GM18951 (cell line): ENCODE data around the gene AMIGO2.

Experiments used
- POLR2A ChIP-seq: IDR thresholded peaks from 4 replicates; pipeline ENCODE4 v1.6.1; 2011; ENCODE audit warnings: mild to moderate bottlenecking; ENCODE audit not compliant: insufficient read length, insufficient read depth; ENCODE audit errors: extremely low read depth
- in situ Hi-C: fragments of 300-500 bp; cut with MboI; formaldehyde crosslinking; loops from one replicate; pipeline ENCODE4 v1.12.0; 2022; ENCODE audit warnings: low sequenced_read_pairs, mixed read lengths, inconsistent platforms; ENCODE audit not compliant: unreplicated experiment

The AMIGO2 gene

GRCh38 chr12:47107926-47108325 lies 28.2 kb upstream of the AMIGO2 start:
- in situ Hi-C loops, result no loop called here
- TF ChIP-seq POLR2A, result no peak

- in situ Hi-C loops, result no loop called here
These were observed 27.7 kb upstream of the AMIGO2 start for GRCh38 chr12:47107446-47107845.

GRCh38 chr12:47105914-47106674 lies 26.3 kb upstream of the AMIGO2 start:
- no peak for TF ChIP-seq POLR2A
- in situ Hi-C loops, result no loop called here

More at GRCh38 chr12:47107446-47107845, 27.7 kb upstream of the AMIGO2 start:
- TF ChIP-seq POLR2A, result no peak

- no peak for TF ChIP-seq POLR2A
- in situ Hi-C loops, result no loop called here
These were observed 23.3 kb upstream of the AMIGO2 start for GRCh38 chr12:47102845-47103651.

GRCh38 chr12:47102406-47102805 lies 22.6 kb upstream of the AMIGO2 start:
- in situ Hi-C loops, result no loop called here
- TF ChIP-seq POLR2A, result no peak

GRCh38 chr12:47100160-47100559 lies 20.4 kb upstream of the AMIGO2 start:
- in situ Hi-C loops, result no loop called here
- TF ChIP-seq POLR2A, result no peak

- no peak for TF ChIP-seq POLR2A
- in situ Hi-C loops, result no loop called here
These were observed 19.9 kb upstream of the AMIGO2 start for GRCh38 chr12:47099610-47100009.

- in situ Hi-C loops, result no loop called here
- TF ChIP-seq POLR2A, result no peak
These were observed 18.3 kb upstream of the AMIGO2 start for GRCh38 chr12:47098099-47098498.

GRCh38 chr12:47097276-47097896 lies 17.6 kb upstream of the AMIGO2 start:
- in situ Hi-C loops, result no loop called here

GRCh38 chr12:47095446-47096236 lies 15.9 kb upstream of the AMIGO2 start:
- in situ Hi-C loops, result no loop called here
- no peak for TF ChIP-seq POLR2A

More at GRCh38 chr12:47097276-47097896, 17.6 kb upstream of the AMIGO2 start:
- no peak for TF ChIP-seq POLR2A

- in situ Hi-C loops, result no loop called here
- TF ChIP-seq POLR2A, result no peak
These were observed 15.0 kb upstream of the AMIGO2 start for GRCh38 chr12:47094804-47095203.

GRCh38 chr12:47091009-47091408 lies 11.2 kb upstream of the AMIGO2 start:
- in situ Hi-C loops, result no loop called here
- no peak for TF ChIP-seq POLR2A
